ENCODE results near the gene FOXQ1.

DNA sequence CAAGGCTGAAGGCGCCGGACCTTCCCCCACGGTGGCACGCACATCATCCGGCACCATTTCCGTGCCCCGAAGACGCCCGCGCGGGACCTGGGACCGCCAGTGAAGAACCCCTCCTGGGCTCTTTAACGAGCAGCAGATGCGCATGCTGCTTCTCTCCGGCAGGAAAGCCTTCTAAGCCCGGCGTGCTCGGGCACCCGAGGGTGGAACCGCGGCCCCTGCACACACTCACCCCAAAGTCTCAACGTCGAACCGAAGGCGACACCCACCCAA lies 240 bp downstream of the FOXQ1 start:
- TF ChIP-seq, protein P1, sequence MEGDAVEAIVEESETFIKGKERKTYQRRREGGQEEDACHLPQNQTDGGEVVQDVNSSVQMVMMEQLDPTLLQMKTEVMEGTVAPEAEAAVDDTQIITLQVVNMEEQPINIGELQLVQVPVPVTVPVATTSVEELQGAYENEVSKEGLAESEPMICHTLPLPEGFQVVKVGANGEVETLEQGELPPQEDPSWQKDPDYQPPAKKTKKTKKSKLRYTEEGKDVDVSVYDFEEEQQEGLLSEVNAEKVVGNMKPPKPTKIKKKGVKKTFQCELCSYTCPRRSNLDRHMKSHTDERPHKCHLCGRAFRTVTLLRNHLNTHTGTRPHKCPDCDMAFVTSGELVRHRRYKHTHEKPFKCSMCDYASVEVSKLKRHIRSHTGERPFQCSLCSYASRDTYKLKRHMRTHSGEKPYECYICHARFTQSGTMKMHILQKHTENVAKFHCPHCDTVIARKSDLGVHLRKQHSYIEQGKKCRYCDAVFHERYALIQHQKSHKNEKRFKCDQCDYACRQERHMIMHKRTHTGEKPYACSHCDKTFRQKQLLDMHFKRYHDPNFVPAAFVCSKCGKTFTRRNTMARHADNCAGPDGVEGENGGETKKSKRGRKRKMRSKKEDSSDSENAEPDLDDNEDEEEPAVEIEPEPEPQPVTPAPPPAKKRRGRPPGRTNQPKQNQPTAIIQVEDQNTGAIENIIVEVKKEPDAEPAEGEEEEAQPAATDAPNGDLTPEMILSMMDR (IDR thresholded peaks at IDR 0.05; ENCODE audit: borderline replicate concordance, extremely low read depth, low read length, poor library complexity, severe bottlenecking) = no peak
- no peak for TF ChIP-seq EZH2 (IDR thresholded peaks at IDR 0.05; ENCODE audit: borderline replicate concordance, low read depth, low read length, severe bottlenecking)

All from DND-41 (cell line).